ENCODE results near the gene SPRR2D. TPM values are rescaled to one million over a fixed set of nuclear protein-coding genes. Genes with fewer than 3 reads are reported as not detected.
"Not testable (repeated sequence)": the region's sequence is repeated elsewhere in the genome, so short reads cannot be mapped to it uniquely, and the experiment has no call there.

Gene SPRR2D
- total and polyA plus RNA-seq, 7 donors = not detected

DNA sequence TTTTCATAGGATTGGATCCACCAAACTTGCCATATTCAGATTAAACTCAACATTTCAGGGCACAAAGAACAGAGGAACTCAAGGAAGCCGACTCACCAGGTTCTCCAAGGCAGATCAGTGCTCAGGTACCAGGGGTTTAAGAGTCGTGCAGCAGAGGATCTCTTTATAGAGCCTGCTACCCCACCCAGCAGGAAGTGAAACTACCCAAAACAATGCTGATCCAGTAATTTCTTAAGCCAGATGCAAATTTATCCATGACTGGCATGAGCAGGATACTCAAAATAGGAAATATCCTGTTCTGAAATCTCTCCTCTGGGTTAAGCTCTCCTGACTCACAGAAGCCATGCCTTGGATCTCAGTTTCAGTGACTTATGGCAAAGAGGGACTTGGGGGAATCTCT lies 16.5 kb upstream of the SPRR2D start, which contains the start of gene SPRR2A:
TSS of gene SPRR2A (minus strand) at position 138 of the 400 bp plus-strand sequence. CDS start 777 bp downstream, outside the sequence.
- intact Hi-C loops (cut with DNase I) = no loop called here
- H3K4me3 ChIP-seq = no peak within 1 kb of the TSS
- H3K4me1 ChIP-seq = no peaks in the 10 kb centered on the region
- H3K36me3 ChIP-seq (ENCODE audit: insufficient read depth in 1 of 2, low read depth in 1 of 2) = no peaks in the 10 kb centered on the region
- H3K27me3 ChIP-seq (ENCODE audit: insufficient read depth in 3 of 3, low read length in 2 of 3) = no peaks in the 10 kb centered on the region
- ATAC-seq = no peak
- H3K9me3 ChIP-seq = no peaks in the 10 kb centered on the region
- DNase-seq = no peak
- WGBS, 3 donors = 47 to 61% (median 56%) methylated on average over 2 of the region's 2 CpGs
- no peak within 1 kb of the TSS for H3K27ac ChIP-seq
- TF ChIP-seq, protein P1, sequence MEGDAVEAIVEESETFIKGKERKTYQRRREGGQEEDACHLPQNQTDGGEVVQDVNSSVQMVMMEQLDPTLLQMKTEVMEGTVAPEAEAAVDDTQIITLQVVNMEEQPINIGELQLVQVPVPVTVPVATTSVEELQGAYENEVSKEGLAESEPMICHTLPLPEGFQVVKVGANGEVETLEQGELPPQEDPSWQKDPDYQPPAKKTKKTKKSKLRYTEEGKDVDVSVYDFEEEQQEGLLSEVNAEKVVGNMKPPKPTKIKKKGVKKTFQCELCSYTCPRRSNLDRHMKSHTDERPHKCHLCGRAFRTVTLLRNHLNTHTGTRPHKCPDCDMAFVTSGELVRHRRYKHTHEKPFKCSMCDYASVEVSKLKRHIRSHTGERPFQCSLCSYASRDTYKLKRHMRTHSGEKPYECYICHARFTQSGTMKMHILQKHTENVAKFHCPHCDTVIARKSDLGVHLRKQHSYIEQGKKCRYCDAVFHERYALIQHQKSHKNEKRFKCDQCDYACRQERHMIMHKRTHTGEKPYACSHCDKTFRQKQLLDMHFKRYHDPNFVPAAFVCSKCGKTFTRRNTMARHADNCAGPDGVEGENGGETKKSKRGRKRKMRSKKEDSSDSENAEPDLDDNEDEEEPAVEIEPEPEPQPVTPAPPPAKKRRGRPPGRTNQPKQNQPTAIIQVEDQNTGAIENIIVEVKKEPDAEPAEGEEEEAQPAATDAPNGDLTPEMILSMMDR (IDR thresholded peaks at IDR 0.05) = no peak

DNA sequence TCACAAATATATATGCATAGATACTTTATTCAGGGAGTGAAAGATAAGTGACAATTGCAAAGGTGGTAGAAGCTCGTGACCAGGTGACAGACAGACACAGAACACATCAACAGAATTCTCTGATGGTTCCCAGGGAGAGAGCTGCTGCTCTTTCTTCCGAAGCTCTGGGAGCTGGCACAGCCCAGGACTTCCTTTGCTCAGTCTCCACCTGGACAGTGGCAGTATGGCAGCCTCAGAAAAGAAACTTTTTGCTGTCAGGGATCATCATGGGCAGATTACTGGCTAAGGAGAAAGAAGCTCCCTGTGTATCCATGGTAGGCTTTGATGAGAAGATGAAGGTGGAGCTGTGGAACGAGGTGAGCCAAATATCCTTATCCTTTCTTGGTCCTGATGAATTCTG lies 15.2 kb upstream of the SPRR2D start:
- intact Hi-C loops (cut with DNase I); H3K9me3 ChIP-seq; H3K36me3 ChIP-seq (ENCODE audit: insufficient read depth in 1 of 2, low read depth in 1 of 2); H3K27ac ChIP-seq; H3K4me1 ChIP-seq; H3K27me3 ChIP-seq (ENCODE audit: insufficient read depth in 3 of 3, low read length in 2 of 3); H3K4me3 ChIP-seq; ATAC-seq; DNase-seq: not testable (repeated sequence)
- 47 to 56% (median 47%) methylated on average over 3 of the region's 3 CpGs for WGBS, 3 donors

DNA sequence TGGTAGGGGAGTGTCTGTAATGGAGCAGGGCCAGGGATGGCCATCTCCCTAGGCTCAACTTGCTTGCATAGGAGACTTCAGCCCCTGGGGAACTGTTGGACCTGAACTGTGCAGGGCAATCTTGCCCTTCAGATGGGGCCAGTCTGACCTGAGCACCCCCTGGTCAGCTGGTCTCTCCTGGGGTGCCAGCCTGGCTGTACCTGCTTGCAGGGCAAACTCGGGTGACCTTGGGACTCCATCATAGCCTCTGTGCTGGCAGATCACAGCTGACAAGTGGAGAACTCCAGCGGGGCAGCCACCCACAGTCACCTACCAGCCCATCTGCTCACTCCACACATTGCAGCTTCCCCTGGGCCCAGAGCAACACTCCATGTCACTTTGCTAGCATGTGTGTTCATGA lies 8.3 kb upstream of the SPRR2D start:
- Histone ChIP-seq H3K36me3 (ENCODE audit: insufficient read depth in 1 of 2, low read depth in 1 of 2) (no peaks in the 10 kb centered on the region), H3K4me1 (no peaks in the 10 kb centered on the region), H3K4me3 (no peak overlapping the region), H3K27me3 (ENCODE audit: insufficient read depth in 3 of 3, low read length in 2 of 3) (no peaks in the 10 kb centered on the region), H3K9me3 (no peaks in the 10 kb centered on the region), H3K27ac (no peak overlapping the region)
- TF ChIP-seq, protein P1 (IDR thresholded peaks at IDR 0.05) = no peak
- DNase-seq (no peak), ATAC-seq (no peak)
- intact Hi-C loops (cut with DNase I) = no loop called here
- 81 to 84% (median 84%) methylated on average over 2 of the region's 2 CpGs for WGBS, 3 donors

DNA sequence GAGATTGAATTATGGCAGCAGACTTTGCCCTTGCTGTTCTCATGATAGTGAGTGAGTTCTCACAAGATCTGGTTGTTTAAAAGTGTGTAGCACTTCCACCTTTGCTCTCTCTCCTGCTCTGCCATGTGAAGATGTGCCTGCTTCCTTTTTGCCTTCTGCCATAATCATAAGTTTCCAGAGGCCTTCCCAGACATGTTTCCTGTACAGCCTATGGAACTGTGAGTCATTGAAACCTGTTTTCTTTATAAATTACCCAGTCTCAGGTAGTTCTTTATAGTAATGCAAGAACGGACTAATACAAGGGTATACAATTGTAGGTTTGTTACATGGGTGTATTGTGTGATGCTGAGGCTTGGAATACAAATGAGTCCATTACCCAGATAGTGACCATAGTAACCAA lies 5.7 kb downstream of the SPRR2D start:
- no peaks in the 10 kb centered on the region for H3K9me3 ChIP-seq
- intact Hi-C loops (cut with DNase I) = no loop called here
- H3K27ac ChIP-seq = no peak overlapping the region
- H3K4me3 ChIP-seq = no peak overlapping the region
- ATAC-seq (no peak), DNase-seq (no peak)
- no peaks in the 10 kb centered on the region for H3K36me3 ChIP-seq (ENCODE audit: insufficient read depth in 1 of 2, low read depth in 1 of 2)
- TF ChIP-seq, protein P1 (IDR thresholded peaks at IDR 0.05) = no peak
- H3K4me1 ChIP-seq = no peaks in the 10 kb centered on the region
- WGBS, 3 donors = 81 to 90% (median 82%) methylated on average over 1 of the region's 1 CpG
- no peaks in the 10 kb centered on the region for H3K27me3 ChIP-seq (ENCODE audit: insufficient read depth in 3 of 3, low read length in 2 of 3)

DNA sequence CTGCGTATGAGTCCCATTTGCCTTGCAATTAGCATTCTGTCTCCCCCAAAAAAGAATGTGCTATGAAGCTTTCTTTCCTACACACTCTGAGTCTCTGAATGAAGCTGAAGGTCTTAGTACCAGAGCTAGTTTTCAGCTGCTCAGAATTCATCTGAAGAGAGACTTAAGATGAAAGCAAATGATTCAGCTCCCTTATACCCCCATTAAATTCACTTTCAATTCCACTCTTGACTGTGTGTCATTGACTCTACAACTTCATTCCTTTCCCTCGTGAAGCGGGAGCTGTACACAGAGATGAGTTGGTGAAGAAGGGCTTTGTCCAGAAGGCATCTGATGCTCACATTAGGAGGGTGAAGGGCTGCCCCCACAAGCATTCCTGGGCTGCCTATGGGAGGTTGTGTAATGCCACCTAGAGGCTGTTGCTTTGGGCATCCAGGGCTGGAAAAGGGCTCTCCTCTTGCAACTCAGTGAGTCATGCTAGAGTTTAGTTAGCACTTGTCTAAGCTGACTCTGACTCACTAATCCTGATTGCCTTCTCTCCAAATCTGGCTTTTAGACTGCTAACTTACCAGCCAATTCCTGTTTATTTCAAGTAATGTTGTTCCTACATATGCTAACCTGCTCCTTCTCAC lies 8.1 kb downstream of the SPRR2D start:
- ATAC-seq = no peak
- Histone ChIP-seq H3K4me3 (no peak overlapping the region), H3K9me3 (no peaks in the 10 kb centered on the region), H3K27ac (no peak overlapping the region), H3K27me3 (ENCODE audit: insufficient read depth in 3 of 3, low read length in 2 of 3) (no peaks in the 10 kb centered on the region), H3K4me1 (no peaks in the 10 kb centered on the region), H3K36me3 (ENCODE audit: insufficient read depth in 1 of 2, low read depth in 1 of 2) (no peaks in the 10 kb centered on the region)
- TF ChIP-seq, protein P1 (IDR thresholded peaks at IDR 0.05) = no peak
- intact Hi-C loops (cut with DNase I) = no loop called here
- no peak for DNase-seq
- WGBS, 3 donors = 19 to 38% (median 36%) methylated on average over 3 of the region's 3 CpGs

Measured in psoas muscle (tissue), 8 donors.